GM12801 (cell line): Measurements from ENCODE around the gene ZBTB48.

ENCODE experiments used
- CTCF ChIP-seq: IDR thresholded peaks from one replicate; pipeline ENCODE4 v1.5.1; 2011; ENCODE audit warnings: control low read depth; ENCODE audit not compliant: insufficient read length; ENCODE audit errors: extremely low read depth

ZBTB48 gene

GRCh38 chr1:6557597-6557996 lies 22.2 kb upstream of the ZBTB48 start:
- TF ChIP-seq CTCF = no peak

GRCh38 chr1:6560267-6560666 lies 19.5 kb upstream of the ZBTB48 start:
- no peak for TF ChIP-seq CTCF

GRCh38 chr1:6569033-6569432 lies 10.8 kb upstream of the ZBTB48 start:
- TF ChIP-seq CTCF = no peak

GRCh38 chr1:6570100-6570499 lies 9.7 kb upstream of the ZBTB48 start:
- TF ChIP-seq CTCF = no peak

- TF ChIP-seq CTCF = no peak
Observed at GRCh38 chr1:6570987-6571386, 8.8 kb upstream of the ZBTB48 start.

GRCh38 chr1:6572653-6573383 lies 7.0 kb upstream of the ZBTB48 start:
- no peak for TF ChIP-seq CTCF

GRCh38 chr1:6574025-6574620 lies 5.7 kb upstream of the ZBTB48 start:
- no peak for TF ChIP-seq CTCF
